GM19372 (cell line): ENCODE data around the gene SH3TC2.

ENCODE experiments used
- ATAC-seq: cut with Tn5 transposase; IDR thresholded peaks from one replicate; pipeline ENCODE4 v1.9.1; 2021; ENCODE audit warnings: mild to moderate bottlenecking, low read depth, moderate library complexity; ENCODE audit not compliant: unreplicated experiment

Gene SH3TC2

DNA sequence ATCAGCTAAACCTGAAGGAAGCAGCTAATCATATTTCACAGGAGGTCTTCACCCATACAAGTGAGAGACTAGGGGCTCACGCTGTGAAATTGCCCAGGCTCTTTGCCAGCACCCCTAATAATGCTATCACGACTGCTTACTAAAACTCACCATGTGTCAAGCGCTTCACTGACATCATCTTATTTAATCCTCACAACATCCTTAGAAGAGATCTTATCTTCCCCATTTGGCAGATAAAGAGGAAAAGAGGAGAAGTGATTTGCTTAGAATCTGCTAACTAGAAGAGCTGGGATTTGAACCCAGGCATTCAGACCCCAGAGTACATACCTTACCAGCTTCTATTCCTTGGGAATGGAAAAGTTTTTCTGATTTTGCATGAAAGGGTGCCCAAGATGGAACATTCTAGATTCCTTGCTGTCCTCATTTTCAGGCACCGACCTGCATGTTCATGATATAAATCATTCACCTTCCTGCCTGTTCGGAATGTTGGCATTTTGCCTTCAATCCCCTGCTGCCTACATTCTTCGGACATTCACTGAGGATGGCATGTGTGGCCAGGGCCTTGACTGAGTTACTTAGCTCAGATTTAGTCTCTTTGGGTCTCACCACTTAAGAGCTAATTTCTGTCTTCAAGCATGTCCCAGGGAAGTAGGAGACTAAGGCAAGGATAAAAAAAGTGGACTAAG lies 88.1 kb downstream of the SH3TC2 start:
- ATAC-seq, result no peak

DNA sequence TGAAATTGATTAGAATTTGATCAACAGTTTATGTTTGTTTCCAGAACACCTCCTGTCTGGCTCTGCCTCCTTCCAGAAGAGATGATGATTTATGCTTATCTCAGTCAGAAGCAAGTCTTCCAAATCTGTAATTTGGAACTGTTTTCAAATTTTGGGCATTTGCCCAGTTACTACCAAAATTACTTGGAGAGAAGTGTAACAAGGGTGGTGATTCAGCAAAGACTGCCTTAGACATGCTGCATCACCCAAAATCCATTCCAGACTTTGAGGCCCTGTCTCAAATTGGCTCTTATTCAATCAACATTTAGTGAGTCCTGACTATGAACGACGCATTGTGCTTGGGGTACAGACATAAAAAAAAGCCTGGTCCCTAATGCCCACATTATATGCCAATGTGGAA lies 89.4 kb downstream of the SH3TC2 start:
- ATAC-seq, result no peak

DNA sequence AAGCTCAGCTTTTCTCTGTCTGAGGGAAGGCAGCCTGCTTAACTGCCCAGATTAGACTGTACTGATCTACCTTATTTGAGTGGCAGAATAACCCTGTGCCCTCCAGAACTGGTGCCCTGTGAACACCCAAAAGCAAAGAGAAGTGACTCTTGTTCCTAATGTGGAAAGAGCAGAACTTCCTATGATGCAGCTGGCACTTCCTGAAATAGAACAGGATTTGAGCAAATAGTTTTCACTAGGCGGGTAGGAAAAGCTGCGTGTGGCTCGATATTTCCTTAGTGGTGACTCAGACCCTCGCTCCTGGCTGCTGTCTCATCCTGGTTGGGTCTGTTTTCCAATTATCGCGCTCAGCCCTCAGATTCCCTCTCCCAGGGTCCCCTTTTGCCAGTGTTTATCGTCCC lies 89.9 kb downstream of the SH3TC2 start:
- ATAC-seq, result no peak

DNA sequence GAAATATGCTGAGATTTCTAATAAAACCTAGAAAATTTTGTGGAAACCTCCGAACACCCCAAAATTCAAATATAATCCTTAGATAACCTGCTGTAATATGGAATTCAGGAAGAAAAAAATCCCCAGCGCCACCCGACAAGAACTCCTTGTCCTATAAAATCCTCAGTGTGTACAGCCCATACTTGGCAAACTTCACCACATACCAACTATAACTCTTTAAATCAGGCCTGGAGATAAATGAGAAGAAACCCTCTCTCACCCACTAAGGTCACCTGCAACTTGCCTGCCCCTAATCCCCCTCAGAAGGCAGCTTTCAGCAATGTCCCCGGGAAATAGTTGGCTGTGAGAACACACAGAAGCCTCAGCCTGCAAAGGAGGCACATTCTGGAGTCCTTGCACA lies 90.5 kb downstream of the SH3TC2 start:
- no peak for ATAC-seq

DNA sequence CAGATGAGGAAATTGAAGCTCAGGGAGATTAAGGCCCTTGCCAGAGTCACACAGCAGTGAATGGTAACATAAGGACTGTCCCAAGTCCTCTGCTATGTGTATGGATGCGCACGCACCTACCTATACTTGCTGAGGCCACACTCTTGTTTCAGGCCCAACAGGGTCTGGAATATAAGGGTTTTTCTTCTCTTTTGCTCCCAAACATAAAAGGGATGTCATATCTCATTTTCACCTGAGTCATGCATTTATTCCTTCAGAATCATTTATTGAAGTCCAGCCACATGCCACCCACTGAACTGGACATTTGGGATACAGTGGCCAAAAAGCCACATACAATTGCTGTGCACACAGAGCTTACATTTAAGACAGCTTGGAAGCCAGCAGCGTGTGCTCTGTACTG lies 92.0 kb downstream of the SH3TC2 start:
- no peak for ATAC-seq

- ATAC-seq, result no peak
Observed at GRCh38 chr5:148970228-148970627, 92.6 kb downstream of the SH3TC2 start.

DNA sequence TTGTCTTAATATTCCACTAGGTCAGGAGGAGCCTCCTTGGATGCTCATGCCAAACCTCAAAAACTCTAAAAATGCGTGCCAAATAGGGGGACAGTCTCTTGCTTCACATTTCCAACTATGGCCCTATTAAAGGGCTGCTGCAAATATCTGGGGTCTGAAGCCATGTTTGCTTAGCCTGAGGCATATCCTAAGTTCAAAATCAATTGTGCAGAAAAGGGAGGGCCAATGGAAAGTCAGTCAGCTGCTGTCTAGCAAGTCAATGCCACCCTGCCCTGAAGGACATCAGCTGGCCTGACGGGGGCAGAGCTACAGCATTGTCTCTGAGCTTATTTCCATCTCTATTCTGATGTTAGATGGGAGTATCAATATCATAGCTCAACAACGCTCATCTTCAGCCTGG lies 93.6 kb downstream of the SH3TC2 start:
- ATAC-seq, result no peak

DNA sequence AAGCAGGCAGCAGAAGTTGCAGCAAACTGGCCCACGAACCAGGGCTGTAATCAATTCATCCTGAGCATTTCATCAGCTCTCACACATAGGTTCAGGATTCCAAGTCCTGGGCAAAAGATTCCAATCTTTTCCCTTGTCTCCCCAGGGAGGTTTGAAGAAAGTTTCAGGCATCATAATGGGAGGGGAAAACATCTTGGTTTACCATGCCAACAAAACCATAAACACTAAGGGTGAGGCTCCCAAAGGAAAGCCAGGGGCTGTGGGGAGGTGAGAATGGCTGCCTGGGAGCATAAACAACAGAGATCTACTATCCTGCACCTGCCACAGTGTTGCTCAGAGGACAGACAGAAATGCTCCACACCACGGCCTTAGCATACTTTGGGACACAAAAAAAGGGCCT lies 94.6 kb downstream of the SH3TC2 start:
- ATAC-seq, result no peak

DNA sequence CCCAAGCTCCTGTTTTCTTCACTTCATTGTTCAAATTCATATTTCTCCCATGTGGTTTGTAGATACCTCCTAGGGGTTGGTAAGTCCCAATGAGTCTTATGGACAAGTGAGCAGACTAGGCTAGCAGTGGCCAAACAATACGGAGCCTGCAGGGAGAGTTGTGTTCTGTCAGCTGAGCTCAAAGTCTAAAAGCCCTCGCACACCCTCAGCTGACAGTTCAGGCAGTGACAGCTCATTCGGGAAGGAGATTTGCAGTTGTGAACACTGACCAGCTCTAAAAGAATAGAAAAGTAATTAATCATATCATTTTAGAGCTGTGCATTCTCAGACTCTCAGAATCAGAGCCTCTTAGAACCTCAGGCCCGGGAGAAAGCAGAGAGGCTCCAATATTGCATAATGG lies 95.1 kb downstream of the SH3TC2 start:
- no peak for ATAC-seq

- no peak for ATAC-seq
Observed at GRCh38 chr5:148966938-148967337, 95.9 kb downstream of the SH3TC2 start.

GRCh38 chr5:148966348-148966747 lies 96.5 kb downstream of the SH3TC2 start:
- ATAC-seq, result no peak

DNA sequence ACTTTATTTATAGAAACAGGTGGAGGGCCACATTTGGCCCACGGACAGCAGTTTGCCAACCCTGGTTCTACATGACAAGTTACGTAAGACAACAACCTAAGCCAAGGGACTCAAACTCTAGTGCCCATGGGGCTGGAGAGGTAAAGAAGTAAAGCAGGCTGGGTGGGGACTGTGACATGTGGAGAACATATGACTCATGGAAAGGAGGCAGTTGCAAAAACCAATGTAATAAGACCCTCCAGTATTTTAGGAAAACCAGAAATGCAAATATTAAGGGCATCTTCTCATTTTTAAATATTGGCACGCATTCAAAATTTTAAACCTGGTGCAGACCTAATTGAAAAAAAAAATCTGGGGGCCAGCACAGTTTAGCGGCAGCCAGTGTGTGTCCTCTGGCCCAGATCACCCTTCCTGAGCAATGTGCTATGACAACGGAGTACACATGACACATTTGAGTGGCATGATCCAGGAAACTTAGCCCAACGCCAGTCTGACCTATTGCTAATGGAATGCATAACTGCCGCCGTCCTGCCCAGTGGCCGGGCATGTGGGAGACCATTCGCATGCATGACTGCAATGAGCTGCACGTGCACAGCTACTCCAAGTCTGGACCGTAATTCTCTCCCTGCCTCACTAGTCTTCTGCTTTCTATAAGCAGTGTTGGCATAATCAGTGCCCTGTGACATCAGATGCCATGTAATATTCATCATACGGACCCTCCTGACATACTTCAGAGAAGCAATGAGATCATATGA lies 97.2 kb downstream of the SH3TC2 start:
- ATAC-seq, result no peak

- no peak for ATAC-seq
Observed at GRCh38 chr5:148963664-148964063, 99.2 kb downstream of the SH3TC2 start.

DNA sequence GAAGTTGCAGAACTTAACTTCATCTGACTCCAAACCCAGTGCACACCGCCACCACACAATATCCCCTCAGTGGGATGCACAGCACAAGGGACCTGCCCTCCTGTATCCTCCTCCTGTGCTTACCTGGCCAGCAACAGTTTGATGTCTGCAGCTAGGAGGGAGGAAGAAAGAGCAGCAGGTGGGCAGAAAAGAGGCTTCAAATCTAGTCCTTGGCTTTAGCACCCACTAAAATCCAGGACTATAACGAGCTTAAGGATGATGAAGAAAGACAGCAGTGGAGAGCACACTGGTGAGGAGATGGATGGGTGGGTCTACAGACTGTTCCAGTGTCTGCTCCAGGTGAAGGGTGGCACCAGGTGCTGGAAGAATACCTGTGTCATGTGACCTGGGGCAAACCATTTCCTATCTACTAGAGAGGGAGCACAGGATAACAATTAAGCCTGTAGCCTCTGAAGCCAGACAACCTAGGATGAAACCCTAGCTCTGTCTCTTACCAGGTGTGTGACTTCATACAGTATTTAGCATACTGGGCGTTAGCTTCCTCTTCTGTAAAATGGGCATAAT lies 100.0 kb downstream of the SH3TC2 start:
- ATAC-seq, result no peak

DNA sequence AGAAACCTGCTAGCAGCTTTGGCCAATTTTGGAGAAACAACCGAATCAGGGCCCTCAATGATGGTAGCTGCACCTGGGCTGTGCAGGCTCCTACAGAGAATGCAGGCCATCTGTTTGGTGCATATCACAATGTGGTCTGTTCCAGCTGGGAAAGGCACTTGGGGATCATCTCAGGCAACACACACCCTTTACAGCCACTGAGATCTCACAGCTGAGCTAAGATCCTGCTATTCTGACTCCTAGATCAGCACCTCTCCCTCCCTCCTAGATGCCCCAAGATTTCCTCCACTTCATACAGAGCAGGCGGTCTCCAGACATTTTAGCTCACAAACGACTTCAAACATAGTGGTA lies 100.7 kb downstream of the SH3TC2 start:
- ATAC-seq, result no peak

DNA sequence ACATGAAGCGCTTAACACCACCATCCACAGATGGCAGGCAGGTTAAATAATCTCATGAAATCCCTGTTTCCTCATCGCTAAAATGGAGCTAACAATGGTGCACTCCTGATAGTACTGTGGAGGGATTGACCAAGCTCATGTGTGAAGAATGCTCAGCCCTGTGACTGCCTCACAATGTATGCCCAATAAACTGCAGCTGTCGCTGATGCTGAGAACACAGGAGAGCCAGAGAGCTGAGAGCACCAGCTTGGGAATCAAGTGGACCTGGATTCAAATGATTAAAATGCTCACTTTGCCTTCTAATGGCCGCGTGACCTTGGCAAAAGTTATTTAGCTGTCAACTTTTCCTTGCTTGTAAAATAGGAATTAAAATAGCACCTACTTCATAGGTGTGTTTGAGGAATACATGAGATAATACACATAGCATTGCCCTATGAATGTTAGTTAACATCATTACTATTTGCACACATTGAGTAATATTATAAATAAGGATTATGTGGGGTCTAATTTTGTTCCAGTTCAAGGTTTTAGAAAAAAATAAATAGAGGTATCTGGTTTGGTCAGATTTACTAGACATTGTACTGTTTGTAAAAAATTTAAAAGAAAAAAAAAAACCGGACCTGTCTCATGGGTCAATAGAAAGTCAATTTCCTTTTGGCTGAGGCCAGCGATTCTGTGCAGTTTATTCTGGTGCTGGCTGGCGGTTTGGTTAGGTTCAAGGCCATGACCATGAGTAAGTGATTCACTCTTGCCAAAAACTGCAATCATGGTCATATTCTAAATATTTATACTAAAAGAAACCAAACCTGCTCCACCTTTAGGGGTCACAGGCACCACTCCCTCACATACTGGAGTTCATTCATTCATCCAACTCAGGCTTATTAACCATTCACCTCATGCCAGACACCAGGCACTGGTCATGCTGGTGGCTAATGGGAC lies 101.3 kb downstream of the SH3TC2 start:
- ATAC-seq, result no peak

- no peak for ATAC-seq
Observed at GRCh38 chr5:148960070-148960769, 102.6 kb downstream of the SH3TC2 start.

- ATAC-seq, result no peak
Observed at GRCh38 chr5:148957591-148958202, 105.2 kb downstream of the SH3TC2 start.

GRCh38 chr5:148956477-148957385 lies 106.1 kb downstream of the SH3TC2 start:
- no peak for ATAC-seq
